Dedifferentiated amniotic fluid mesenchymal stem cell (primary cell): ENCODE measurements around the gene MLLT10.
"Not testable (repeated sequence)": the region's sequence is repeated elsewhere in the genome, so short reads cannot be mapped to it uniquely, and the experiment has no call there.

Experiments used
- DNase-seq: peaks from one replicate; pipeline ENCODE4 v3.0.0-alpha.2; 2016; ENCODE audit errors: extremely low spot score

The MLLT10 gene

DNA sequence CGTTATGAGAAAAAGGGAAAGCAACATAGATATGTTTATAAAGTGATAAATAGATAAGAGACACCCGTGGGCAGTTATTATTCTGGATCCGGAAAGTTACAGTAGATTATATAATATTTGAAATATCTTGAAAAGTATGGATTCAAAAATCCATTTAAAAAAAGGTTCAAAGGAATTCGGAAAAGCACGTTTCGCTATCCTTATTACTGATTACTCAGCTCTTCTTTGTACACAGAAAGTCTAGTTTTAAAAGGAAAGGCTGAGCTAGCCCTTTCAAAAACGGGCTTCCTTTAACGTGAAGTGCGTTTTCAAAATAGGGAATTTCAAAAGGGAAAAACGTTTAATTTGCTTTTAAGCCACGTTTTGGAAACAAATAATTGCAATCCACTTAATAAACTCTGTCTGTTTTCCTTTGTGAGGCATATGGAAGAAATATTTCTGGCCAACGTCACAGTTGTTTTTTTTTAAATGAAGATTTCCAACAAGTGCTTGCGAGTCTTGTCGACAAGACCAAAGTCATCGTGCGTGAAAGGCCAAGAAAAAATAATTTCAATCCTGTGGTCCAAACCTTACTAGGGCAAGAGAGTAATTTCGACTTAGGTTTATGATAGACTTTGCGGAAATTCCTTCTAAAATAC, 6.3 kb upstream of the MLLT10 start:
- DNase-seq, result no peak

- no peak for DNase-seq
Observed at GRCh38 chr10:21528236-21529031, 5.6 kb upstream of the MLLT10 start.

GRCh38 chr10:21529032-21529910, 4.8 kb upstream of the MLLT10 start:
- DNase-seq, result no peak

DNA sequence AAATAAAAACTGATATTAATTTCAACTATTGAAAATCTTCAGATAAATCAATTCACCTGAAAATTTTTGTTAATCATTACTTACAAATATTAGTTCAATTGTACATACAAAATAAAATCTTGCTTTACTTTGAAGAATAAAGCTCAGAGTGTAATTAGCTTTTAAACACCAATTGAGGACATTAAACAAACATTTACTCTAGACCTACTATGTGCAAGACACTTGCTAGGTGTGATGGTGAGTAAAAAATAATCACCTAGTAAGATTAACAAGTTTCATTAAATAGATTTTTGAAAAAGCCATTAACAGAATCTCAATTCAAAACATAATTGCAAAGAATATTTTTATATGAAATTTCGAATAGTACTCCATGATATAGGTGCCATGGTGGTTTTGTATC, 3.9 kb upstream of the MLLT10 start:
- DNase-seq, result no peak

- DNase-seq, result no peak
Observed at GRCh38 chr10:21530641-21531040, 3.4 kb upstream of the MLLT10 start.

- DNase-seq, result no peak
Observed at GRCh38 chr10:21531164-21531563, 2.9 kb upstream of the MLLT10 start.

DNA sequence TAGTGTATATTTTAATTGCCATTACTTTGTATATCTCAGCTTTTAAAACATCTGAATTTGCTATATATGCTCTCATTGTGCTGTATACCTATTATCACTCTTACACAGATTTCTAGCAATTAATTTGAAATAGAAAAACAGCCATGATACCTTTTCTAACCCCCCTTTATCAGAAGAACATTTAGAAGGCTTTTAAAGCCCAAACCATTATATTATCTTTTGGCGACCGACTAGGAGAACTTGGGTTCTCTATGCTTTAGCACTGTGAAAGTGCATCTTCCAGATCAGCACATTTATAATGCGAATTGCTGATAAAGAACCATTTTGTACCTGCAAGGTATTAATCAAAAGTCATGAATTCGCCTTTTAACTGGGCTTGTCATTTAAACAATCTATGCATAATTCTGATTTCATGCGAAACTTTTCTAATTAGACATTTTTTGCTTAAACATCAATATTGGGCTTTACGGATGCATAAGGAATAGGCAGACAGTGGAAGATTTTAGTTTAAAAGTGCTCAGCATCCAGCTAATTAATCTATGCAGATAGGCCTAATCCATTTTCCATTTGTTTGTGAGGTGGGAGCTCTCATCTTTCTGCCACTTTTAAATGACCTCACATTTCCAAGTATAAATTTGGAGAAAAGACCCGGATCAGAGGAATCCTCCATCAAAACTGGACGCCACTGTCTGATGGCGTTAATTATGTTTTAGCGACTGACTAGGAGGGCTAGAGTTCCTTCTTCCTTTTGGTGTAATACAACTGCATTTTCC, 1.2 kb upstream of the MLLT10 start:
- no peak for DNase-seq

- no peak for DNase-seq
Observed at GRCh38 chr10:21534280-21534586, 201 bp downstream of the MLLT10 start.

DNA sequence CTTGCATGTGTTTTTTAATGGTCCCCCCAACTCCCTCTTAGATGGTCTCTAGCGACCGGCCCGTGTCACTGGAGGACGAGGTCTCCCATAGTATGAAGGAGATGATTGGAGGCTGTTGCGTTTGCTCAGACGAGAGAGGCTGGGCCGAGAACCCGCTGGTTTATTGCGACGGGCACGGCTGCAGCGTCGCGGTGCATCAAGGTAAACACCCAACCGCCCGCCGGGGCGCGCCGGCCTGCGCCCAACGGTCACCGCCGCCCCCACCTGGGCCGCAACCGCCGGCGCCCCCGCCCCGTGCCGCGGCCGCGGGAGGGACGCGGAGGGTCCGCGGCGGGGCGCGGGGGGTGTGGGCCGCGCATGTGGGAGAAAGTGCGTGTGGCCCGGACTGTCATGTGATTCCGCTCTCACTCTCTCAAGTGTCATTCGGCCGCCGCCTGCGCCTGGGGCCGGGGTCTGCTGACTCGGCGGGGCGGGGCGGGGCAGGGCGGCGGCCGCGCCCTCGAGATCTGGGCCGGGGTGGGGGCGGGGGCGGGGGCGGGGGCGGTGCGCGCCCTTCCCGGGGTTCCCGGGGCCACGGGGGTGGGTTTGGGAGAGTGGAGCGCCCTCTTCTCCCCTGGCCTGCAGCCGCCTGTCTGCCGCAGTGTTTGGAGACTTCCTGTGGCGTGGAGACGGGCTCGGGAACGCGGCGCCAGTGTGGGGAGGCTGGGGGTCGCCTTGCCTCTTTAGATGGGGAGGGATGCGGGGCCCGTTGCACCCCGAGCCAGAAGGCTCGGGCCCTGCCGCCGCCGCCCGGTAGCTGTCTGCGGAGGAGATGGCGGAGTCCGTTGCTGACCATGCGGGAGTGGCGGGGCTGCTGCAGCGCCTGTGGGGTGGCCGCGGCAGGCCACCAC, 817 bp downstream of the MLLT10 start:
- DNase-seq, result no peak

- DNase-seq, result no peak
Observed at GRCh38 chr10:21535494-21535965, 1.5 kb downstream of the MLLT10 start.

- DNase-seq, result not testable (repeated sequence)
Observed at GRCh38 chr10:21535976-21536375, 1.9 kb downstream of the MLLT10 start.

DNA sequence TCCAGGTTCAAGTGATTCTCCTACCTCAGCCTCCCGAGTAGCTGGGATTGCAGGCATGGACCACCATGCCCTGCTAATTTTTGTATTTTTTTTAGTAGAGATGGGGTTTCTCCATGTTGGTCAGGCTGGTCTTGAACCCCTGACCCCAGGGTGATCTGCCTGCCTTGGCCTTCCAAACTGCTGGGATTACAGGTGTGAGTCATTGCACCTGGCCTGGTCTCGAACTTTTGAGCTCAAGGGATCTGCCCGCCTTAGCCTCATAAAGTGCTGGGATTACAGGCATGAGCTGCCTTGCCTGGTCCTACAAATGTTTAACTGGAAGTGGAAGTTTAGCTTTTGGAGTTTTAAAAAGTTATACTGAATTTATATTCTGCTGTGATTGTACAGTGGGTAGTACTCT, 2.8 kb downstream of the MLLT10 start:
- DNase-seq, result no peak

- not testable (repeated sequence) for DNase-seq
Observed at GRCh38 chr10:21540701-21541100, 6.7 kb downstream of the MLLT10 start.

DNA sequence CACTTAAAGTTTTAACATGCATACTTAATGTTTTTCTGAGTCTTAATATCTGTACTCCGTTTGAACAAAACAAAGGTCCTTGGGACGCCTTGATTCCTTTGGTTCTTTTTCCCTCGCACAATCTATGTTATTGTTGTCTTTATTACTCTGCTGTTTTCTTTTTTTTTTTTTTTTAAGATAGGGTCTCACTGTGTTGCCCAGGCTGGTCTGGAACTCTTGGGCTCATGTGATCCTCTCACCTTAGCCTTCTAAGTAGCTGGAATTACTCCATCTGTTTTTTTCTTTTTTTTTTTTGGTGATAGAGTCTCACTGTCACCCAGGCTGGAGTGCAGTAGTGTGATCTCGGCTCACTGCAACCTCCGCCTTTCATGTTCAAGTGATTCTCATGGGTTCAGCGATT, 13.2 kb downstream of the MLLT10 start:
- no peak for DNase-seq

DNA sequence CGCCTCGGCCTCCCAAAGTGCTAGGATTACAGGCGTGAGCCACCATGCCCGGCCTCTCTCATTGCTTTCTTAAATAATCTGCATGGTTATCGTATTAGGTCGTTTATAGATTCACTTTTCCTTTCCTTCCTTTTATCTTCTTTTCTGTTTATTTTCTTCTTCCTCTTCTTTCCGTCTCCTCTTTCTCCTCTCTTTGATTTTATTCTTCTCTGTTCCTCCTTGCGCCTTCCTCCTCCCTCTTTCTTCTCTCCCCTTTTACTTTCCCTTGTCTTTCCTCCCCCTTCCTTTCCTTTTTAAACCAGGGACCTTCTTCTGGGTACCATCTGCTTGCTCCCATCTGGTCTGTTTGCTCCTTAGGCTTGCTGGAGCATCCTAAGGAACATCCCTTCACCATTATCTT, 18.6 kb downstream of the MLLT10 start:
- no peak for DNase-seq

GRCh38 chr10:21556527-21556926, 22.5 kb downstream of the MLLT10 start:
- DNase-seq, result no peak

DNA sequence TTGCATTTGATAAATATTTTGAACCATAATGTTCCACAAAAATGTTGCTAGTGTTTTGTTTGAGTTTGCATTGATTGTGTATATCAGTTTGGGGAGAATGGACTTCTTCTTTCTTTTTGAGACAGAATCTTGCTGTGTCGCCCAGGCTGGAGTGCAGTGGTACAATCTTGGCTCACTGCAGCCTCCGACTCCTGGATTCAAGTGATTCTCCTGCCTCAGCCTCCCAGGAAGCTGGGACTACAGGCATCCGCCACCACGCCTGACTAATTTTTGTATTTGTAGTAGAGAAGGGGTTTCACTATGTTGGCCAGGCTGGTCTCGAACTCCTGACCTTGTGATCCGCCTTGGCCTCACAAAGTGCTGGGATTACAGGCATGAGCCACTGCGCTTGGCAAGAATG, 25.0 kb downstream of the MLLT10 start:
- not testable (repeated sequence) for DNase-seq

DNA sequence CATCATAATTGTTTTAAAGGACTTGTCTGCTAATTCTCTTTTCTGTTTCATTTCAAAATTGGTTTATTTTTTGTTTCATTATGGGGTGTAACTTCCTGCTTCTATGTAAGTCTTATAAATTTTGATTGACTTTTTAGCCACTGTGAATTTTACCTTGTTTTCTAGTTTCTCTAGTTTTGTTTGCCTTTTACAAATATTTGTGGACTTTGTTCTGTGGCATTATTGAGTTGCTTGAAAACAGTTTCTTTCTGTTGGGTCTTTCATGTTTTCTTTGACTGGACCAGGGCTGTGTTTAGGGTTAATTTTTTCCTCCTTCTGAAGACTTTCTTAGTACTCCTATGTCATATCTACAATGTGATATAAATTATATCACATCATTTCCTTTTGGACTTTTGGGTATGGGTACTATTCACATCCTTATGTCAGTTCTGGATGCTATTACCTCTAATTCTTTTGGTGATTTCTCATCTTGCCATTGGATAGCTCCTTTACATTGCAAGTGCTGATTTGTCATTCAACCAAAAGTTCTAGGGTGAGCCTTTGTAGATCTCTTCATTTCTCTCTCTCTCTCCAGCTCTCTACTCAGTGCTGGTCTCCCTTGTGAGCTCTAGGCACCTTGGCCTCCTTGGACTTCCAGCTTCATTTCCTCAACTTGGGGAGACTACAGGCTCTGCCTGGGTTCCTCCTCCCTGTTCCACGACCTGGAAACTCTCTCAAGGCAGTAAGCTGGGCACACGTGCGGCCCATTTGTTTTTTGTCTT, 36.9 kb downstream of the MLLT10 start:
- DNase-seq, result no peak

DNA sequence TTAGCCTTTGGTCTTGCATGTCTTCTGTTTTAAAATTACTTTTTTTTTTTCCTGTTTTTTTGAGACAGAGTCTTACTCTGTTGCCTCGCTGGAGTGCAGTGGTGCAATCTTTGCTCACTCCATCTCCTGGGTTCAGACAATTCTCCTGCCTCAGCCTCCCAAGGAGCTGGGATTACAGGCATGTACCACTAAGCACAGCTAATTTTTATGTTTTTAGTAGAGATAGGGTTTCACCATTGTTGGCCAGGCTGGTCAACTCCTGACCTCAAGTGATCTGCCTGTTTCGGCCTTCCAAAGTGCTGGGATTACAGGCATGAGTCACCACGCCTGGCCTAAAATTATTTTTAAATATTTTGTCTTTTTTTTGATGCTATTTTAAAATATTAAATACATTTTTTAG, 38.5 kb downstream of the MLLT10 start:
- no peak for DNase-seq

GRCh38 chr10:21574514-21574913, 40.5 kb downstream of the MLLT10 start:
- not testable (repeated sequence) for DNase-seq
